ENCODE results near the gene KCTD7.

Gene KCTD7

DNA sequence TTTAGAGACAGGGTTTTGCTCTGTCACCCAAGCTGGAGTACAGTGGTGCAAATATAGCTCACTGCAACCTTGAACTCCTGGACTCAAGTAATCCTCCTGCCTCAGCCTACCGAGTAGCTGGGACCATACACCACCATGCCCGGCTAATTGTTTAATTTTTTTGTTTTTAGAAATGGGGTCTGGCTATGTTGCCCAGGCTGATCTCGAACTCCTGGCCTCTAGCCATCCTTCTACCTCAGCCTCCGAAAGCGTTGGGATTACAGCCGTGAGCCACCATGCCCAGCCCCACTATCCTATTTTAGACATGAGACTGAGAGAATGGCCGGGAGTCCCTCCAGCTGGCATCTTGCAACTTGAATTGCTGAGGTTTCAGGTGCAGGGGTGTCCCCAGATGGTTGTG, 39.4 kb downstream of the KCTD7 start:
- Histone ChIP-seq H3K79me2 (ENCODE audit: control insufficient read depth, low read length) (peaks cover 52% of the 10 kb centered on the region), H3K9me2 (replicated peaks; ENCODE audit: control insufficient read depth, low read length) (no peaks in the 10 kb centered on the region), H3K9me3 (ENCODE audit: control insufficient read depth, insufficient read depth, low read length) (no peaks in the 10 kb centered on the region), H3K4me3 (ENCODE audit: low read length) (no peak overlapping the region), H3K27ac (ENCODE audit: low read depth, low read length) (no peak overlapping the region), H4K20me1 (ENCODE audit: control insufficient read depth, insufficient read depth, low read depth, low read length) (peaks cover 9% of the 10 kb centered on the region), H3K4me1 (ENCODE audit: control insufficient read depth, low read length) (0 out of 2 replicates have a peak, but pooled peaks cover 6% of the 10 kb centered on the region), H3K27me3 (ENCODE audit: control insufficient read depth, low read length) (no peaks in the 10 kb centered on the region), H3K36me3 (ENCODE audit: control insufficient read depth, low read length) (peaks cover 11% of the 10 kb centered on the region; the same call in 1 of the 2 replicates), H3K4me2 (ENCODE audit: low read length) (no peak overlapping the region), H3F3A (ENCODE audit: control insufficient read depth, insufficient read depth) (no peaks in the 10 kb centered on the region)
- no peak for TF ChIP-seq EZH2phosphoT487 (IDR thresholded peaks at IDR 0.05; ENCODE audit: borderline replicate concordance, low read length)

DNA sequence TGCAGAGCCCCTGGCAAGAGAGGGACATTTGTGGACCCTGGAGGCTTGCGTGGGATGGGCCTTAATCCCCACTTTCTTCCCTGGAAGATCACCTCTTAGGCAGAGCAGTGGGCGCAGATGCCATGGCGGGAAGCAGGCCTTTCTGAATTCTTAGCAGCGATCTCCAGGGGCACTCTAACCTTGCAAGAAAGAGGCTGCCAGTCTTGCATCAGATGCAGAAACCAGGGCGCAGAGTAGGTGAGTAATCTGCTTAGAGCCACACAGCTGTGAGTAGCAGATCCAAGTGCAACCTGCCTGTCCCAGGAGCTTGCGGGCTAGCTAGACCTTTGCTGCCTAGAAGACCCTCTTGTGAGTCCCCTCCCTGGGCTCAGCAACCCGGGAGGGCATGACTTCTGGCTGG, 40.0 kb downstream of the KCTD7 start:
- H3F3A ChIP-seq (ENCODE audit: control insufficient read depth, insufficient read depth), result no peaks in the 10 kb centered on the region
- TF ChIP-seq, protein P1, sequence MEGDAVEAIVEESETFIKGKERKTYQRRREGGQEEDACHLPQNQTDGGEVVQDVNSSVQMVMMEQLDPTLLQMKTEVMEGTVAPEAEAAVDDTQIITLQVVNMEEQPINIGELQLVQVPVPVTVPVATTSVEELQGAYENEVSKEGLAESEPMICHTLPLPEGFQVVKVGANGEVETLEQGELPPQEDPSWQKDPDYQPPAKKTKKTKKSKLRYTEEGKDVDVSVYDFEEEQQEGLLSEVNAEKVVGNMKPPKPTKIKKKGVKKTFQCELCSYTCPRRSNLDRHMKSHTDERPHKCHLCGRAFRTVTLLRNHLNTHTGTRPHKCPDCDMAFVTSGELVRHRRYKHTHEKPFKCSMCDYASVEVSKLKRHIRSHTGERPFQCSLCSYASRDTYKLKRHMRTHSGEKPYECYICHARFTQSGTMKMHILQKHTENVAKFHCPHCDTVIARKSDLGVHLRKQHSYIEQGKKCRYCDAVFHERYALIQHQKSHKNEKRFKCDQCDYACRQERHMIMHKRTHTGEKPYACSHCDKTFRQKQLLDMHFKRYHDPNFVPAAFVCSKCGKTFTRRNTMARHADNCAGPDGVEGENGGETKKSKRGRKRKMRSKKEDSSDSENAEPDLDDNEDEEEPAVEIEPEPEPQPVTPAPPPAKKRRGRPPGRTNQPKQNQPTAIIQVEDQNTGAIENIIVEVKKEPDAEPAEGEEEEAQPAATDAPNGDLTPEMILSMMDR (IDR thresholded peaks at IDR 0.05; ENCODE audit: low read depth, low read length, poor library complexity, severe bottlenecking), result no peak
- TF ChIP-seq EZH2phosphoT487 (IDR thresholded peaks at IDR 0.05; ENCODE audit: borderline replicate concordance, low read length), result no peak
- peaks cover 49% of the 10 kb centered on the region for H3K79me2 ChIP-seq (ENCODE audit: control insufficient read depth, low read length)
- H3K9me3 ChIP-seq (ENCODE audit: control insufficient read depth, insufficient read depth, low read length), result no peaks in the 10 kb centered on the region
- peaks cover 9% of the 10 kb centered on the region for H4K20me1 ChIP-seq (ENCODE audit: control insufficient read depth, insufficient read depth, low read depth, low read length)
- no peak overlapping the region for H3K27ac ChIP-seq (ENCODE audit: low read depth, low read length)
- no peaks in the 10 kb centered on the region for H3K9me2 ChIP-seq (replicated peaks; ENCODE audit: control insufficient read depth, low read length)
- H3K4me2 ChIP-seq (ENCODE audit: low read length), result no peak overlapping the region
- H3K4me1 ChIP-seq (ENCODE audit: control insufficient read depth, low read length), result 0 out of 2 replicates have a peak, but pooled peaks cover 6% of the 10 kb centered on the region
- H3K4me3 ChIP-seq (ENCODE audit: low read length), result no peak overlapping the region
- no peaks in the 10 kb centered on the region for H3K27me3 ChIP-seq (ENCODE audit: control insufficient read depth, low read length)
- peaks cover 11% of the 10 kb centered on the region; the same call in 1 of the 2 replicates for H3K36me3 ChIP-seq (ENCODE audit: control insufficient read depth, low read length)

DNA sequence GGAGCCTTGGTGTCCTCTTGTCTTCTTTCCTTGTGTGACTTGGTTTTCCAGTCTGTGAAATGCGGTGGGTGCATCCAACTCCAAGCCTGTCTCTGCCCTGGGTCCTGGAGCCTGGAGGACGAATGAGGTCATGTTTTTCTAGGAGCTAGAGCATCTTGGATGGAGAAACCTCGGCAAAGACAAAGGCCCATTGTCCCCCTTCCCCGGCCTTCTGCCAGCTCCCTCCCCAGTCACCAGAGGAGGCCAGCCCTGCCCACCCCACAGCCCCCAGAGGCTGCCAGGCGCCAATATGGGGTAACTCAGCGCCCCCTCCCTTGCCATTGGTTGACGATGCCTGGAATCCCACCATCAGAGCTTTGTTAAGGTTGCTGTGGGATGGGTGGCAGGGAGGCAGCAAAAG, 40.4 kb downstream of the KCTD7 start:
- no peaks in the 10 kb centered on the region for H3F3A ChIP-seq (ENCODE audit: control insufficient read depth, insufficient read depth)
- TF ChIP-seq EZH2phosphoT487 (IDR thresholded peaks at IDR 0.05; ENCODE audit: borderline replicate concordance, low read length), result no peak
- TF ChIP-seq, protein P1 (IDR thresholded peaks at IDR 0.05; ENCODE audit: low read depth, low read length, poor library complexity, severe bottlenecking), result no peak
- H3K4me2 ChIP-seq (ENCODE audit: low read length), result no peak overlapping the region
- no peak overlapping the region for H3K4me3 ChIP-seq (ENCODE audit: low read length)
- no peaks in the 10 kb centered on the region for H3K9me2 ChIP-seq (replicated peaks; ENCODE audit: control insufficient read depth, low read length)
- no peaks in the 10 kb centered on the region for H3K27me3 ChIP-seq (ENCODE audit: control insufficient read depth, low read length)
- peaks cover 11% of the 10 kb centered on the region; the same call in 1 of the 2 replicates for H3K36me3 ChIP-seq (ENCODE audit: control insufficient read depth, low read length)
- no peaks in the 10 kb centered on the region for H3K9me3 ChIP-seq (ENCODE audit: control insufficient read depth, insufficient read depth, low read length)
- H3K27ac ChIP-seq (ENCODE audit: low read depth, low read length), result no peak overlapping the region
- H4K20me1 ChIP-seq (ENCODE audit: control insufficient read depth, insufficient read depth, low read depth, low read length), result peaks cover 9% of the 10 kb centered on the region
- peaks cover 47% of the 10 kb centered on the region for H3K79me2 ChIP-seq (ENCODE audit: control insufficient read depth, low read length)
- 0 out of 2 replicates have a peak, but pooled peaks cover 6% of the 10 kb centered on the region for H3K4me1 ChIP-seq (ENCODE audit: control insufficient read depth, low read length)

DNA sequence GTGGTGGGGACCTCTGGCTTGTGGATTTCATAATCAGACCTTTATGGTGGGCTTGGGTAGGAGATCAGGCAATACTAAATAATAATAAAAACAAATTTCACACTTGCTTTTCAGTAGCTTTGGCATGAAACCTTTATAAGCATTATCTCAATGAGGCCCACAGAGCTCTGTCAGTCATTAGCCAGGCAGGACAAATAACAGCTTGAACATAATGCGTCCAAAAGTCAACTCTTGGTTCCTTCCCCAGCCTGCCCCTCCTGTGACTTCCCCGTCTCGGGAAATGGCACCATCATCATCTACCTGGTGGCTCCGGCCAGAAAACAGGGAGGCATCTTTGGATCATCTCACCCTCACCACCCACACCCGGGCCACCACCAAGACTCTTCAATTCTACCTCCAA, 40.8 kb downstream of the KCTD7 start:
- Histone ChIP-seq H3K4me2 (ENCODE audit: low read length) (no peak overlapping the region), H3K27me3 (ENCODE audit: control insufficient read depth, low read length) (no peaks in the 10 kb centered on the region), H4K20me1 (ENCODE audit: control insufficient read depth, insufficient read depth, low read depth, low read length) (peaks cover 9% of the 10 kb centered on the region), H3K36me3 (ENCODE audit: control insufficient read depth, low read length) (peaks cover 11% of the 10 kb centered on the region; the same call in 1 of the 2 replicates), H3K9me3 (ENCODE audit: control insufficient read depth, insufficient read depth, low read length) (no peaks in the 10 kb centered on the region), H3K4me3 (ENCODE audit: low read length) (no peak overlapping the region), H3K4me1 (ENCODE audit: control insufficient read depth, low read length) (0 out of 2 replicates have a peak, but pooled peaks cover 6% of the 10 kb centered on the region), H3K79me2 (ENCODE audit: control insufficient read depth, low read length) (peaks cover 46% of the 10 kb centered on the region), H3K9me2 (replicated peaks; ENCODE audit: control insufficient read depth, low read length) (no peaks in the 10 kb centered on the region), H3F3A (ENCODE audit: control insufficient read depth, insufficient read depth) (peaks cover 1% of the 10 kb centered on the region), H3K27ac (ENCODE audit: low read depth, low read length) (no peak overlapping the region)
- TF ChIP-seq, protein P1 (IDR thresholded peaks at IDR 0.05; ENCODE audit: low read depth, low read length, poor library complexity, severe bottlenecking), result no peak
- TF ChIP-seq EZH2phosphoT487 (IDR thresholded peaks at IDR 0.05; ENCODE audit: borderline replicate concordance, low read length), result no peak
